Measurements from ENCODE around the gene KLHL29.

The KLHL29 gene

DNA sequence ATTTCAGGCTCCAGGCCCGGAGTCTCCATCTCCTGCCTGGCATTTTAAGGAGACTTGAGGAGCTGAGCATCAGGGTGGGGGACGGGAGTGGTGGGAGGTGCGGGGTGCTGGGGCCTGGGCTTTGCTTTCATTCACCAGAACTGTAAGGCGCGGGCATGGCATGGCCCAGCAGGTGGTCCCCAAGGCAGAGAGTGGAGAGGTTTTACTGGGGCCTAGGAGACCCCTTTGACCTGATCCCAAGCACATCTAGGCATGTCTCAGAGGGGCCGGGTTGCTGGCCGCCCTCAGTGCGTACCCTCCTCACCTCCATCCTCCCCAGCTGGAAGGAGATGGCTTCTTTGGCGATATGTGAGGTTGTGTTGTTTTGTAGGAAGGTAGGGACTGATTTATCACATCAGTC, 172.5 kb downstream of the KLHL29 start:
- no peak for DNase-seq

DNA sequence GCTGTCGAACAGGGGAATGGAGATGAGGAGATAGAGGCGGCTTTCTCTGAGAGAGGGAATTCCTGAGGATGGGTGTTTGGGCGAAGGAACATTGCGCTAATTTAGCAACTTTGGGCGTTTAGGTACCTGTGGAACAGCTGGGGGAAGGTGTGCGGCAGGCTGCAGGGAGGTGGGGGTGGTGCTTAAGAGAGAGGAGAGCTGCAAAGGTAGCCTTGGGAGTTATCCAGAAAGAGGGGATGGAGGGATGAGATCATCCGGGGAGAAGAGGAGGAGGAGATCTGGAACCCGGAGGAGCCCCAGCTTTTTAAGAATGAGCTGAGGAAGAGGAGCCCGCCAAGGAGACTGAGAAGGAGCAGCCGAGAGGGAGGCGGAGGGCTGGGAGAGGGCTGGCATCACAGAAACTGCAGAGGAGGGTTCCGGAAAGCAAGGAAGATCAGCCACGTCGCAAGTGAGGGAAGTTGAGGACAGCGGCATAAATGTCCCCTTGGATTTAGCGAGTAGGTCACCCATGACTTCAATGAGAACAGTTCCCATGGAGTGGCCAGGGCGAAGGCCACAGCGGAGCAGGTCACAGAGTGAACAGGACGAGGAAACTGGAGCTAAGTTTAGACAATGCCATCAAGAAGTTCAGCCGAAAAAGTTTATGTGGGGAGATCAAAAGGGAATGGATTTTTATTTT, 174.7 kb downstream of the KLHL29 start:
- no peak for DNase-seq

DNA sequence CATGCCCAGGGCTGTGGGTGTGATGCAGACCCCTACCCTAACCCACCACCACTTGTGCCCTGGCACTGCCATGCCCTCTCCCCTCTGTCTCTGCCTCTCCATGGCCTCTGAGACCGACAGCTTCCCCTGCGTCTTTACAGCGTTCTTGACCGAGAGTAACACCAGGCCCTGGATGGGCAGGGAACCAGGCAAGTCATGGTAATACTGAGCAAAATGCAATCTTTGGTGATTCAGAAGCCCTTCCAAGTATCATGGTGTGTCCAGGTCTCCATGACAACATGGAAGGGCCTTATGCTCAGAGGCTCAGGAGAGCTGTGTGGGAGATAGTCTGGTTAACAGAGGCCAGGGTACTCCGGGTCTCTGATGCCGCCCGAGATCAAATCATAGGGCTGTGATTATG, 176.1 kb downstream of the KLHL29 start:
- DNase-seq = no peak

DNA sequence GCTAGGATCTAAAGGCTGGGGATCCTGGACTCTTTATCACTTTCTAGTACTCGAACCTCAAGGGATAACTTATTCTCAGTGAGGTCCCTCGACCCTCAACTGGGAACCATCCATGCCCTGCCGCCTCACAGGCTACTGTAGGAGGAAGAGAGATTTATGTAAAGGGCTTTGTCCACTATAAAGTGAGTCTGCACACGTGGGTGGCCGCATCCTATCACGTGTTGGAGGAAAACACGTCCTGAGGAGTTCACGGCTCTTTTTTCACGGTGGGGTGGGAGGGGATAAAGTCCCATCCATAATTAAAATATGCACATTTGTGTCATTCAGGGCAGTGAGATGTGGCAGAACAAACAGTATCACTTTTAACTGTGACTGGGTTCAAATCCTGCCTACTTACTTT, 176.6 kb downstream of the KLHL29 start:
- no peak for DNase-seq

DNA sequence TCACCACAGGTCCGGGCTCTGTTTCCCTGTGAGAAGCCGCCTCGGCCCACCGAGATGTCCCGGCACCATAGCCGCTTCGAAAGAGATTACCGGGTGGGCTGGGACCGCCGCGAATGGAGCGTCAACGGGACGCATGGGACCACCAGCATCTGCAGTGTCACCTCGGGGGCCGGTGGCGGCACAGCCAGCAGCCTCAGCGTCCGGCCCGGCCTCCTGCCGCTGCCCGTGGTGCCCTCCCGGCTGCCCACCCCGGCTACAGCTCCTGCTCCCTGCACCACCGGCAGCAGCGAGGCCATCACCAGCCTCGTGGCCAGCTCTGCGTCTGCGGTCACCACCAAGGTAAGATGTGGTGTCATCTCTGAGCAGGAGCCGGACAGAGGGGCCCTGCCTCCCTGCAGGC, 177.2 kb downstream of the KLHL29 start:
- DNase-seq = no peak

DNA sequence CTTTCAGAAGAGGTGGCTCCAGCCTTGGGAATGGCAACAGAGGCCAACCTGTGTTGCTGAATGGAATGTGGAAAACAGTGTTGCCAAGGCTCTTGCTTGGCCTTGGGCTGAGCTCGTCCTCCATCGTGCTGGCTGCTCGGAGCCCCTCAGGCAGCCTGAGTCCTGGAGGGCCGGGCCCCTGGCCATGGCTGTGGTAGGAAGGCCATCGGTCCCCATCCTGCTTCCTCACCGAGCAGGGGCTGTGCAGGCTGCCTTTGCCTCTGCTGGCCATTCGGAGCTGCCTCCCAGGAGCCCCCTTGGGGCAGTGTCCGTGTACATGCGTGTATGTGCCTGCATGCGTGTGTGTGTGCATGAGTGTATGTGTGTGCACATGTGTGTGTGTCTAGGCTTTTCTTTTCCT, 178.2 kb downstream of the KLHL29 start:
- DNase-seq = no peak

DNA sequence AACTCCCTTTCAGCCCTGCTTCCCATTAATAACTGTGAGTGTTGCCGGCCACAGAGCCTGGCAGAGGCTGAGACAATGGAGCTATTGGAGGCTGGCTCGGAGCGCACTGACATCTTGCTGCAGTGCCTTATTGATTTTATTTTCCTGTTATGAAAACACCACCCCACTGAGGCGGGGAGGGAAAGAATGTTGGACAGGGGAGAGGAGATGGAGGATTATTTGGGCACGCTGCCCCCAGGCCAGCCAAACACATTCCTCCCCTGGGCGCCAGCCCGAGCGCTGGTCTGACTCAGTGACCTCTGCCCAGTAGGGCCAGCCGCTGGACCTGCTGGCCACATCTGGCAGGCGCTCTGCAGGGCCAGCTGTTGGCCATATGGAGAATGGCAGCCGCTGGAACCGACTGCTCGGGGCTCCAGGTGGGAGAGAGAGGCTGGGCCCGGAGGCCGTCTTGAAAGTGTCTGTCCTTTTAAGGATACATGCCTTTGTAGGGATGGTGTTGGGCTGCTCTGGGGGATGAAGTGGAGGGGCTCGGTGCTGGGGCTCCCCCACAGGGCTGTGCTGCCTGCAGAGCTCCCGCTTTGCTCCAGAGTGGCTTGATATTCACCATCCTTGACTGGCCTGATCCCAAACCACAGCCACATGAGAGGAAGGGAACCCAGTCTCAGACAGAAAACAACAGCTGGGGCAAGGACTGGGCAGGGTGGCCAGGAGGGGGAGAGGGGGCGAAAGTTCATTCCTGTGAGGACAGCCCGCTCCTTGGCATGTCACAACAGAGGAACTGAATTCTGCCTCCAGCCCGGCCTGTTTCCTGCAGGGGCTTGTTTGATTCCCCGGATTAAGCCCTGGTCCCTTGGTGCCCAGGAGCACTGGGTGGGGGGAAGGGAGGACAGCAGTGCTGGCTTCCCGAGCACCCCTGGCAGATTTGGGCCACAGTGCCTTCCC, 179.0 kb downstream of the KLHL29 start:
- no peak for DNase-seq

DNA sequence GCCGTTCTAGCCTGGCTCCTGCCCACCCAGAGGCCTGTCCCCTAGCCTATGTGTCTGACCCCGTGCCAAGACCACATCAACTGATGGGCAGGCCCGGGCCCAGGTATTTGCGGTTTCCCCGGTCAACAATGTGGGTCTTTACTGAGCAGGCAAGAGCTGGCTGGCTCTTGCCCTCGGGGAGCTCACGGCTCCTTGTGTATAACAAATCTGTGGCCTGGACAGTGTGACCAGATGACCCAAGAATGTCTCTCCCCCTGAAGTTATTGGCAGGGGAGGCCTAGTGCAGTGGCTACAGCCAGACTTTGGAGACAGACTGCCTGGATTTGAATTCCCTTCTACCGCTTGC, 179.6 kb downstream of the KLHL29 start:
- DNase-seq = no peak

DNA sequence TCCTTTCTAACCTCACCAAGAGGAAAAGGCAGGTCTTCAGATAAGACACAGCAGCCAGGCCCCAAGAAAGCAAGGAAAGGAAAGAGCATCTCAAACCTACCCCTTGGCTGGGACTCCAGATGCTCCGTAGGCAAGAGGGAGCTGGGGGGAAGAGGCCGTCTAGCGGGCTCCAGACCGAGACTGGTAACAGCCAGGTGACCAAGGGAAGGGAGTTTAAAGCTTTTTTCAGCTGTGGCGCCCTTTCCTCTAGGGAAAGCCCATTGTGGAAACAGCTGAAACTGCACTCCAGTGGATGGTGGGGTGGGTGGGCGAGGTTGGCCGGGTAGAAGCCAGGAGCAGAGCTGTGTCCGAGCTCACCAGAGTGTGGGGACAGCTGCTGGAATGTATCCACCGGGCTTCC, 180.4 kb downstream of the KLHL29 start:
- DNase-seq = no peak

DNA sequence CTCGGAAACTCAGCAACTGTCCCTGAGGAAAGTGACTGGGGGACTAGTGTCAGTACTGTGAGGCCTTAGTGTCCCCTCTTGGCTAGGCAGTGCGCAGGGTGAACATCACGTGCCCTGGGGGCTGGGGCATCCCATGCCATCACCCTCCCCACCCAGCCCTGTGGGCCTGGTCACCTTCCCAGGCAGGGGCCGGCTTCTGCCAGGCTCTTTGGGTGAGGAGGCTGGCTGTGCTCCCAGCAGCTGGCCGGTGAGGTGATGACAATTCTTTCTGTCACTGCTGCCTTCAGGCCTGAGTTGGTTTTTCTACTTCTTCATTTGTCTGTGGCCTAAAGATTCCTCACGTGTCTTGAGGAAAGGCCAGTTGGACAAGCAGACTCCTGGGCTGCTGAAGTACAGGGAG, 180.8 kb downstream of the KLHL29 start:
- DNase-seq = no peak

DNA sequence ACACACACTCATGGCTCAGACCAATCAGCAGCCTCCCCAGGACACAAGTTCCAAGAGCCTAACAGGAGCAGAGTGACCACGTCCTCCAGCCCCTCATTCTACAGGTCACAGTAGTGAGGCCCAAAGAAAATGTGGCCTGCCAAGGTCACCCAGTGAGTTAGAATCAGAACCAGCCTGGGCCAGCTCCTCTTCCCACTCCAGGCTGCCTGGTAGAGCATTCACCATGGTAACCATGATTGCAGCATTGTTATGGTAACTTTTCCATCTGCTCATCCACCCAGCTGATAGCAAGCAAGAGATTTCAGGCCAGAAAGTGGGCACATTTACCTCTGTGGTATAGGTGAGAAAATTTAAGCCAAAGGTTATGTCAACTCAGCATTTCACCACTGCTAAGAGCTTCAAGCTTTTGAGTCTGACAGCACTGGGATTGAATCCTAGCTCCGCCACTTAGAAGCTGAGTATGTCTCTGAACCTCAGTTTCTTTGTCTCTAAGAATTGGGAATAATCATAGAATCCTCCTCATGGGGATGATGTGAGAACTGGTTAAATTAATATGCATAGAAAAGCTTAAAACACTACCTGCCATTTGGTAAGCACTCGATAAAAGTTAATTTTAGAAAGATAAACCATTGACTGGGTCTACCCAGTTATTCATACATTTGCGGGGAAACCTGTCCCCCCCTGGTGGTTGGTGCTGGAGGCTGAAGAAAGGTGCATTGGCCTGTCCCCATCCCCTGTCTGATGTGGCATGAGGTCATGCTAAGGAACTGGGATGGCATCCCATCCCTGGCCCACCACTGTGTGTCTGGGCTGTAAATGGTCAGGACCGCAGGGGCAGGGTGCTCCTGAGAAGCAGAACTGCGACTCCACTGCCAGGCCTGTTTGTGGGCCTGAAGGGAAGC, 181.5 kb downstream of the KLHL29 start:
- DNase-seq = peak; percentile 10

DNA sequence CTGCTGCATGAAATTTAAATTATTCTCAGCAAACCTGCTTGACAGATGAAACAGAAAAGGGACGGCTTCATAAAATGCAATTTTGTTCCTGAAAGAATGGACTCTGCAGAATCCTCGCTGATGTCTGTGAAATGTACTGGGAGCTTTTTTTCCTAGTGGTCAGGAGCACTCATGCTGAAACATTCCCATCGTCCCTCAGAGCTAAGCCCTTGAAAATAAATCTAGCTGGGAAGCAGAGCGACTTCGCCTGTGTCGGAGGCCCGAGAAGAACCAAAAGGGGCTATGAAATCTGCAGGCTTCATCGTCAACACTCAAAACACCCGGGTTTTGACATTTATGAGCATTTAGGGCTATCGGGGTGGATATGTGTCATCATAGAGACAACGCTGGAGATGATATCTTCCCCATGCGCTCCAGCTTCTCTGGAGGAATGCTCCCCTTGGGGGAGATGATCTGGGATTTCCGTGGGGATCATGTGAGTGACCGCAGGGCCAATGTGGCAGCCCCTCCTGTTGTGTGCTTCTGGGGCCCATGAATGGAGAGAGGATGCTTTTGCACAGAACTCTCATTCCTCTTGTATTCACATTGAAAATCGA, 182.3 kb downstream of the KLHL29 start:
- no peak for DNase-seq

DNA sequence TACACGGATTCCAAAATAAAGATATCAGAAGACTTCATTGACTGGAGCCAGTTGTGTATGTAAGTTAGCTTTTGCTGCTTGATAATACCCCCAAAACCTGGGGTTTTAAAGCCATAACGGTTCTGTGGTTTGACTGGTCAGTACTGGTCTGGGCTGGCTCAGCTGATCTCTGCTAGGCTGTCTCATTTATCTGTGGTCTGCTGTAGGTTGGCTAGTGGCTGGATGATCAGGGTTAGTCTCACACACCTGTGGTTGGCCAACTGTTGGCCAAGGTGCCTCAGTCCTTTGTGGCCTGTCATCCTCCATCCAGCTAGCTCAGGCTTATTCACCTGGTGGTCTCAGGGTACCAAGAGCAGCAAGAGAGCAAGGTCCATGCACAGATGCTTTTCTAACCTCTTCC, 183.2 kb downstream of the KLHL29 start:
- no peak for DNase-seq

DNA sequence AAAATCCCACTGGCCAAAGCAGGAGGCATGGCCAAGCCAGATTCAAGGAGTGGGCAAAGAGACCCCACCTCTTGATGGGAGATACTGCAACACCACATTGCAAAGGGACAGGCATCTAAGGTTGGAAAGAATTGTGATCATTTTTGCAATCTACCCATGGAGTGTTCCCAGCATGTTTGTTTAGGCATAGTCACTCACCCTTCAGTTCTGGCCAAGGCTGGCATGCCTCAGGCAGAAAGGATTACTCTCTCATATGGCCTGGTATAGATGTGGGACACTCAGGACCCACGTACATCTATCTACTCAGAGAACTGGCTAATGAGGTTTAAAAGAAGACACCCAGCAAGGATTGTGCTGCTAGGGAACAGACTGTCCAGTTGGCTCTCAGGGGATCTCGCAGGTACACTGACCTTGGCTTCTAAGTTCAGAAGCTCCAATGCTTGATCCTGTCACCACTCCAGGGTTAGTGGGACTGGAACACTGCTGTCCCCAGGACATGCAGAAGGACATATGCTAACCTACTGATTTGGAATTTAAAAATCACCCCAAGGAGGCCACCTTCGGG, 183.7 kb downstream of the KLHL29 start:
- DNase-seq = no peak

DNA sequence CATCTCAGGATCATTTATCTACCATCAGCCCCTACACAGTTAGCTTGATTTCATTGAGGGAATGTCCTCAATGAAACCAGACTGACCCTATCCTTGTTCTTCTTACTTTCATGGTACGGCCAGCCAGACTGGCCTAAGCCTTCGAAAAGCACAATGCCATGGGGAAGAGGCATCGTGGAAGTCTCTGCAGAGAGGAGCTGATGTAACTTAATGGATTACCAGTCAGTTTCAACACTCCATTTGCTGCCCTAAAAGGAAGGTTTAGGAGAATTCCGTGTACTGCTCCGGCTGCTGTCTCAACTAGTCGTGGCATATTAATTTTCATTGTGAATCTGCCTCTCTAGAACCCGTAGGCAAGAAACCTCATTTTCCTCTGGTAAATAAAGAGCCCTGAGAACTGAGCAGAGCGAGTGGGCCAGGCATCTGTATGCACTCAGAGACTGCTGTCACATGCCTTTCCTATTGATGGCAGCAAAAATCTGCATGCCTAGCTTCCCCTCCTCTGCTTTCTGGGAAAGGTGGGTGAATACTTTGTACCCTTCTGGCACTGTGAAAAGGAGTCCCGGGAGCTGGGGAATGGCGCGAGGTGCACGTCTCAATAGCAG, 184.9 kb downstream of the KLHL29 start:
- no peak for DNase-seq

DNA sequence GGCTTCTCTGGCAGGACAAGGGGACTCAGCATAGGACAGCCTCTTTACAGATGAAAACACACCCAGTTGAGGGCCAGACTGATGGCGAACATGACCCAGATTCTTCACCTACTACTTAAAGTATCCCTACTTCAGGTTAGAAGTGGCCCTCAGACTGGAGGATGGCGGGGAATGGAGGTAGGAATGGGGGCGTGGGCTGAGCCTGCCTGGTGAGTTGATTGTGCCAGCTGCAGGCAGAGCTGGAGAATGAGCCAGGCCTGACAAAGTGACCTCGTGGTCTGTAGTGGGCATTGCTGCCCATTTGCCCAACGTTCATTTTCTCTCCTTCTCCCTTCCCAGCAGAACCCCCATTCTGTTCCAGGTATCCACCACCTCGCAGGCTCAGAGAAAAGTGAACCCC, 186.1 kb downstream of the KLHL29 start:
- no peak for DNase-seq

DNA sequence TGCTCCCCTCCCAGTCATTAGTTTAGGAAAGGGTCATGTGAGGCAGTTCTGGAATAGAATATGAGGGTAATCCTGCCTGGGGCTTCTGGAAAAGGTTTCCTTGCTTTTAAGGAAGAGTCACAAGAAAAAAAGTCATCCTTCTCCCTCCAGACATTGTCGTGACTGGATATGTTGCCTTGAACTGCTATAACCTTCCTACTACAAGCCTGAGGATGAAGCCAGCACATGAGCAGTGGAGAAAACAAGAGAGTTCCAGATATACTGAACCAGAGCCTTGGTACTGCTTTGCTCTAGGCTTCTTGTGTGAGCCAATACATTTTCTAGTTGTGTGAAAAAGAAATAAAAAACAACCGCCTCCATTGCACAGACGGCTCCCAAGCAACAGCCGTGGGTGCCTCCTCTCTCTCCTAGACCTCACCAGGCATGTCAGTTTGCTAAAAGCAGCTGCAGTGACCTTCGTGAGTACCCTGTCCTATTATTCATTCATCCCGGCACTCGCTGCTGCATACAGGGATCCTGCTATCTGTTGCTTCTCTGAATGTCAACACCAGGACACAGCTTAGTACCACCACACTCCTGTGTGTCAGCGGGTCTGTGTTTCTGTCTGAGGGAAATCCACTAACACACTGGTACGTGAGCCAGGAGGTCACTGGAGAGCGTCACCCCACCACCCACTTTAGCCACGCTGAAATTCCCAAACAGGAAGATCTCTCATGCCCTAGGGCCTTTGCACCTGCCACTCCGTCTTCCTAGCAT, 186.7 kb downstream of the KLHL29 start:
- no peak for DNase-seq

DNA sequence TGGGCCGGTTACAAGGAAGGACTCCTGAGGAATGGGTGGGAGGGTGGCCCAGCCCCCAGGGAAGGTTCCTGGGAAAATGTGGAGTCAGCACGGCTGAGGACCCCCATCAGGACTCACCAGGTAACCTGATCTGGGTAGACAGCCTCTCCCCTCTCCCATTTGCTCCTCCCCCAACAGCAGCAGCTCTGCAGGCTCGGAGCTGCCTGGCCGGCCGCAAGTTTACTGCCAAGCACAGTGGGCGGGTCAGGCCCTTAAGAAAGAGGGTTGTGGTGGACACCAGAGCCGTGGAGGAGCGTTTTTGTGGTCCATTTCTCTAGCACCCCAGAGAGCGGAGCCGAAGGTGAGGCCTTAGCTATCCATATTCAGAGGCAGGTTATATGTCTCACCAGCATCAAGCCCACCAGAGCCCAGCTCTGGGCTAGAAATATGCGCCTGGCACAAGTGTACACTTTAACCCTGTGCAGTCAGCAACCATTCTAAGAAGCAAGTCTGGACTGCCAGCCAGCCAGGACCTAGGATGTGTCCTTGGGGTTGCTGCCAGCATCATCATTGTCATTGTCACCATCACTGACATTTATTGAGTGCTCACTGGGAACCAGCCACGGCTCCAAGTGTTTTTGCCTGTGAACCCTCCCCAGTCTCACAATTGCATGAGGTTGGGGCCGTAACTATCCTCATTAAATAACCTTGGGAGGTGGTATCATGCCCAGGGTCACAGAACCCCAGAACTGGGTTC, 190.1 kb downstream of the KLHL29 start:
- DNase-seq = no peak

DNA sequence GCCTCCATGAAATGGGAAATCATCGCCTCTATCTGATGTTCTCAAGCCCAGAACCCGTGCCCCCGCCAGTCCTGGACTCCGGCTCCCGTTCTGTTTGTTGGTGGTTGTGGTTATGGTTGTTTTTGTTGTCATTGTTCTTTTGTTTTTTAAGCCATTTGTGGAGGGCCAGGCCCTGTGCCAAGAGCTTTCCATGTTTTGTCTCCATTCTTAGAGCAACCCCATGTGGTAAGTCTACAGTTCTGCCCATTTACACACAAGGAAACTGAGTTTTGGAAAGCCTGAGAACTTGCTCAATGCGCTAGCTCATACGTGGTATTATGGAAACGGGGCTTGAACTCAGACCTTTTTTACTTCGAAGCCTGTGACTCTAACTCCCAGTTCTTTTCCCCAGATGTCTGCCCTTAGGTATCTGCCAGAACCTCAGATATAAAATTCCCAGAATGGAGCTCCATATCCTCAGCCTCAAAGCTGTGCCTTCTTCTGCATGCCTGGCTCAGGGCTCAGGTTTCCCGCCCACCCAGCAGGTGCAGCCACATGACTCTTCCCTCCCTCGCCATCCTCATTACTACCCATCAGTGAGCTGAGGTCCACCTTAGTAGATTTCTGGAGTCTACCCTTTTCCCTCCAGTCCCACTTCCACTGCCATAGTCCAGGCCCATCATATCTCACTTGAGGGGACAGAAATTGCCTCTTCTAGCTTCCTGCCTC, 194.1 kb downstream of the KLHL29 start:
- no peak for DNase-seq

DNA sequence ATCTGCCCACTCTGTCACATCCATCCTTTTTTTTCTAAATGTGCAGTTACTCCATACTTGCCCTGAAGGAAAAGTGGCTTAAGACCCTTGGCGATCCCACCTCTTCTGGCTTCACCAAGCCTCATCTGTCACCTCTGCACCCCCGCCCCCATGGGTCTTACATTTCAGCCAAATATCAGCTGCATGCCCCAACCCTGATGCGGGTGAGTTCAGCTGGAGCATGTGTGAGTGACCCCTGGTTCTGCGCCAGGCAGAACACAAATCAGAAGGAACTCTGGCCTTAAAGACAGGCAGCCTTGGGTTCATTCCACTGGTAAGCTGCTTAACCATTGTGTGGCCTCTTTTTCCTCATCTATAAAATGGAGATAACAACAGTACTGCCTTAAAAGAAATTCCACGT, 194.7 kb downstream of the KLHL29 start:
- DNase-seq = no peak
